PFSK-1 (cell line): Measurements from ENCODE around the gene GAMT.

Source experiments
- POLR2AphosphoS5 ChIP-seq: IDR thresholded peaks from 2 replicates; pipeline ENCODE4 v1.6.1; 2012; ENCODE audit warnings: low read depth, mild to moderate bottlenecking, control low read depth, low read length, moderate library complexity
- REST ChIP-seq, 2 experiments: IDR thresholded peaks; 2 replicates each; pipeline versions ENCODE4 v1.6.1 to v1.8.0; 2011 to 2012; ENCODE audit warnings: low read depth in 2 of 2, low read length in 2 of 2, control low read depth in 1 of 2, inconsistent platforms in 1 of 2, mild to moderate bottlenecking in 1 of 2, moderate library complexity in 1 of 2; ENCODE audit not compliant: insufficient read depth in 1 of 2

- TF ChIP-seq REST (IDR thresholded peaks at IDR 0.05; ENCODE audit: insufficient read depth in 1 of 2, low read depth in 2 of 2, low read length in 2 of 2) (no peak), POLR2AphosphoS5 (no peak)
These were observed 6.4 kb upstream of the GAMT start, which contains the start of gene DAZAP1 for GRCh38 chr19:1407528-1408299.
